GM18951 (cell line): Measurements from ENCODE around the gene GIT1.
"Not testable (repeated sequence)": the region's sequence is repeated elsewhere in the genome, so short reads cannot be mapped to it uniquely, and the experiment has no call there.

Experiments used
- POLR2A ChIP-seq: IDR thresholded peaks from 4 replicates; pipeline ENCODE4 v1.6.1; 2011; ENCODE audit warnings: mild to moderate bottlenecking; ENCODE audit not compliant: insufficient read length, insufficient read depth; ENCODE audit errors: extremely low read depth
- in situ Hi-C: fragments of 300-500 bp; cut with MboI; formaldehyde crosslinking; loops from one replicate; pipeline ENCODE4 v1.12.0; 2022; ENCODE audit warnings: low sequenced_read_pairs, mixed read lengths, inconsistent platforms; ENCODE audit not compliant: unreplicated experiment

Gene GIT1

DNA sequence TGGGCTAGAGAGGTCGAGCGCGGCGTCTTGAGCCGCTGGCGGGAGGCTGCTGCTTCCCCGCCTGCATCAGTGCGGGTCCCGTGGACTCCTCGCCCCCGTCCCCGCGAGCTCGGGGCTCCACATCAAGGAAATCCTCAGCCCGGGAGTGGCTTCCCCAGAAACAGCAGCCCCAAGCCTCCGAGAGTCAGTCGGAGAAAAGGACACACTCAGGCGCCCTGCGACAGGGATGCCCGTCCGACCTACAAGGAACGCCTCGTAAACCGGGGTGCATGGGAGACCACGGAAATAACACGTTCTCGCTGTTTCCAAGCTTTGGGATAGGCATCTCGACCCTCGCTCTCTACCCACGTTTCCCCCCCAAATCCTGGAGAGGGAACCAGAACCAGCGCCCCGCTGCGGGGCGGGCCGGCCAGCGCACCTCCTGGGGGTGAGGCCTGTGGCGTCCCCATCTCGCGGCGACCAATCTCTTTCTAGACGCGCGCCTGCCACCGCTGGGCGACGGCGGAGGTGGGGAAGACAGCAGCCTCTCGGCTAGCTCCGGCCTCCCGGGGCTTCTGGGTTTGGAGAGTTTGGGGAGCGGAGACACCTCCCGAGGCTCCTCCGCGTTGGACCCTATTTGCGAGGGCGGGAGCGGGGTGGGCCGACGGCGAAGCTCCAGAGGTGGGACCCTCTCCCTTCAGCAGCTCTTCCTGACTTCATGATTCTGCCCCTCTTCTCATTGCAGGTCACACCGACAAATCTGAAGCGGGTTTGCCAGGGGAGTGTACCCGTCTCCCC, 21.7 kb downstream of the GIT1 start:
- in situ Hi-C loops: no loop called here
- no peak for TF ChIP-seq POLR2A

DNA sequence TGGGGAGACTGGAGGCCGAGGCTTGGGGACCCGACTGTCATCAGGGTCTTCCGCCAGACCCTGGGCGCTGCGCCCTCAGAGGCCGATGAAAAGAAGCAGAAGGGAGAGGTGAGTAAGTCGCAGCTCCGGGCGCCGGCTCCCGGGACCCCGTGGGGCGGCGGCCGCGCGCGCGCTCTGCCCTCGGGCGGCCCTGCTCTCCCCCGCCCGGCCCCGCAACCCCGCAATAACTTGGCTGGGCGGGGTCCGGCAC, 22.2 kb downstream of the GIT1 start:
- in situ Hi-C loops: no loop called here
- TF ChIP-seq POLR2A: no peak

DNA sequence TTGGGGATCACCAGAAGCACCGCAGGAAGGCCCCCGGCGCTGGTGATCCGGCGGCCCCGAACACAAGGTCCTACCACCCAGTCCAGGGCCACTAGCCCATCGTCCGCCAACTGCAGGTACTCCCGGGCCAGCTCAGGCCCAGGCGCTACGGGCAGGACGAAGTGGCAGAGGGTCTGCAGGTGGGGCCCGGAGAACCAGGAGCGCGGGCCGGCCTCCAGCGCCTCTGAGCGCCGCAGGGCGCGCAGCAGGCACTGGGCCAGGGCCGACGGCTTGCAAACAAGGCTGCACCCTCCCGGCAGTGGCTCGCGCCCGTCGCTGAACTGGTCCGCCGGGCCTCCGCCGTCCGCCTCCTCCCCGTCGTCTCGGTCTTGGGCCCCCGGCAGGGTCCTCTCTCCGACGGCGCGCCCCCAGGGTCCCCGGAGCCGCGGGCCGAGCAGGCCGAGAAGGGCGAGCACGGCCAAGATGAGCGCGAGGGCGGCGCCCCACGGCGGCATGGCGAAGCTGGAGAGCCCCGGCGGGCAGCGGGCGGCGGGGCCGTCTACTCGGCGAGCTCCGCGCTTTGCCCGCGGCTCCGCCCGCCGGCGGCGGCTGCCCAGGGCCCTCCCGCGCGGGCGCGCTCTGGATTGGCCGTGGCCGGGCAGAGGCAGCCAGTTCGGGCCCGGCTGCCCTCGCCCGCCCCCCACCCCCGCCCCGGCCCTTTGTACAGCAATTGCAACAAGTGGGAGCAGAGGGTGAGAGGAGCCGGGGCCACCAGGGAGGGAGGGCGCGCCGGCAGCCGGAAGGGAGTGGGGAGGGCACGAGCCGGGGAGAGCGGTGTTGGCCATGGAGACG, 22.8 kb downstream of the GIT1 start, which contains the start of gene ABHD15:
TSS of gene ABHD15 (minus strand) at position 565 of the 831 bp plus-strand sequence. CDS start at position 494, 71 bp downstream.
- no peak for TF ChIP-seq POLR2A
- in situ Hi-C loops: no loop called here

DNA sequence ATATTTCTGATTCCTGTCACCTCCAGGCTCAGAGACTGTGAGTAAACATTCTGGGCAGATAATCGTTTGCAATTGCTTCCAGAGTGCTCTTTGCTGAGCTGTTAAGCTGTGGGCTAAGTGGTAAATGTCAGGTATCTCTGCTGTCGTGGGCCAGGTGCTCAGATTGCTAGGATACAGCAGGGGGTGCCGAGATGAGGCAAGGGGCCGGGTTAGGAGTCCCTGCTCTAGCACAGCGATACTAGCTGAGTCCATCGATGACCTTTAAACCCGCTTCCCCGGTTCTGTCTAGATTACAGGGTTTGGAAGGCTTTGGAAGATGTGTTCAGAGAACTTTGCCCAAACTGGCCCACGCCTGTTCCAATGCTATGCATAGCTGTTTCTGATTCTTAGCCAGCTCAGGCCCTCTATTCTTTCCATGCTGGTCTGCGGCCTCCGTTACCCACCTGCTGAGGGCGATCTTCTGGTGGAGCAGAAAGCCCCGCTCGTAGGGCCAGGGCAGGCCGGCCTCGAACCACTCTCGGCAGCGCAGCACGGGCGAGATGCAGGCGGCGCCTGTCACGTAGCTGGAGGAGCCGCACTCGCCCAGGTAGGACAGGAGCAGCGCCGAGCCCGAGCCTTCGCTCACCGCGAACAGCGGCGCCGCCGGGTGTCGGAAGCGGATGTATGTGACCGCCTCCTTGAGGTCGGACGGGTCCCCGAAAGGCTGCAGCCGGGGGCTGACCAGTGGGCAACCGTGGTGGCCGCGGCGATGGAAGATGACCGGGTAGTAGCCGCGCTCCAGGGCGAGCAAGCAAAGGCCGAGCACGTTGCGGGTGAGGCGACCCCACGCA, 23.6 kb downstream of the GIT1 start:
- in situ Hi-C loops: no loop called here
- TF ChIP-seq POLR2A: no peak

DNA sequence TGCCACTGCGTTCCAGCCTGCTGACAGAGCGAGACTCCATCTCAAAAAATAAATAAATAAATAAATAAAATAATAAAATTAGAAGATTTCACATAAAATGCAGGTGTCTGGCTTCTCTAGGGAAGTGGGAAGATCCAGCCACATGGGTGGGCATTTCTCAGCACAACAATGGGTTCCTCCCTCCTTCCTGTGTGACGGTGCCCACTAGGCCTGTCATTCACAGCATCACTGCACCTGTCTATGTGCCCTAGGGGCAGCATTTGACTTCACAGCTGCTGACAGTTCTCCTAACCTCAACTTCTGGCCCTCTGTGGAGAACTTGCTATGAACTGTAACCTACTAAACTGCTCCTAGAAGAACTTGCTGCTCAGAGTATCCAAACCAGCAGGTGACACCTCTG, 25.6 kb downstream of the GIT1 start:
- in situ Hi-C loops: no loop called here
- no peak for TF ChIP-seq POLR2A

DNA sequence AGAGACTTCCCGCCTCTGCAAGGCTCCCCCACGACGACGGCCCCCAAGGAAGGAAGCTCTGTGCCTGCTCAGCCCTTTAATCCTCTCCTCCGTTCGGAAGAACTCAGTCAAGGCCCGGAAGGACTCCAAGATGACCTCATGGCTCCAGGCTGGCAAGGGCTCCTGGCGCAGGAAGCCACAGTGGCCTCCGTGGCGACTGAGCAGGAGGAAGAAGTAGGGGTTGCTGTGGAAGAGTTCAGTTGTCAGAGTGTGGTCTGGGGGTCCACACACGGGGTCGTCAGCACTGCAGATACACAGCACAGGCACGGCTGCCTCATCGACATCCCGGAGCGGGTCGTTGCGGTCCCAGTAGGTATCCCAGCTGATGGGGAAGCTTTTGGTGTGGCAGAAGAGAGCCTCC, 26.8 kb downstream of the GIT1 start:
- in situ Hi-C loops: no loop called here
- TF ChIP-seq POLR2A: no peak

DNA sequence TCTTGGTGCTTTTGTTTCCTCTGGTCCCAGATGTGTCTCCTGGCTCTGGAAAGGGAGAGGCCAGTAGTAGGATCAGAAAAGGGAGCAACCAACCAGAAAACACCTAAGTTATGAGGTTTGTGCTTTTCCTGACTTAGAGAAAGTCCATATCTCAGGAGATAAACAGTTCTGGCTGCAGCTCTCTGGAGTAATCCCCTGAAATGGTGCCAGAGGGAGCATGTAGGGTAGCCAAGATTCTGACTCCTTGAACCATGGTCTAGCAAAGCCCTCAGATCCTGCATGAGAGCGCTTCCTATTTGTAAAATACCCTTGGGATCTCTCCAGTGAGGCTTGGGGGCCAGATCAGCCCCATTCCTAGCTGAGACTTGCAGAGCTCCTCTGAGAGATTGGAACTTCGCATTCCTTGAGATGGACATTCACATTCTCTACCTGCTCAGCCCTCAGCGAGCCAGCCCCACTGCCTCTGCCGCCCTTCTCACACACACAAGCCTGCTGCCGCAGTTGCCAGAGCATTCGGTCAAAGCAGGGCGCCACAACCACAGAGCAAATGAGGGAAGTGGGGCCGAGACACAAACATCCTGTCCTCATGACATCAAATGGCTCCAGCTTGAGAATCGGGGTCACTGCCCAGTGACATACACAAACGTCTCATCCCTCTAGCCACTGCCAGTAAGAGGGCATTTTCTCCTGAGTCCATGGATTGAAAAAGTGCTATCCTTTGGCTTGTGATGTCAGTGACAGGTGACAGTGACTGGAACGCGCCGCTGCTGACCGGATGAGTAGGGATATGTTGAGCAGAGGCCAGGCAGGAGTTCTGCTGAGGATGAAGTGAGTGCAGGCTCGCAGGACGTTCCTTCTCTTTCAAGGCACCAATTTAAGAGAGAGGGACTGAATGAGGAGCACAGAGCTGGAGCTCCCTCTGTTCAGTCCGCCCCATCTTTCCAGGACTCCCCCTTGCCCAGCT, 27.6 kb downstream of the GIT1 start:
- TF ChIP-seq POLR2A: no peak
- in situ Hi-C loops: no loop called here

DNA sequence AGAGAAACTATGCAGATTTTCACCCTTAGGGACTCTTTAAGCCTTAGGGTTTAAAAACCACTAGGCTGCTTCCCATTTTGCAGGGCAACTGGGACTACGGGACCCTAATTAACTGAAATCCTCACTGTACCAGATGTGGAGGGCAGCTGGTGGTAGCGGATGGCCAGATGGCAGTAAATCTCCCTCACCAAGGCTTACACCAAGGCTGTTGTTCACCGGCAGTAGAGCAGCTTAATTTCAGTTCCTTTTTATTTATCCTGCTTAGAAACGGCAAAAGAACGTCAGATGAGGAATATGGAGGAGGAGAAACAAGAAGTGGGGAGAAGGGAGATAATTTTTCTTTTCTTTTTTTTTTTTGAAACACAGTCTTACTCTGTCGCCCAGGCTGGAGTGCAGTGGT, 29.1 kb downstream of the GIT1 start:
- TF ChIP-seq POLR2A: no peak
- in situ Hi-C loops: no loop called here

DNA sequence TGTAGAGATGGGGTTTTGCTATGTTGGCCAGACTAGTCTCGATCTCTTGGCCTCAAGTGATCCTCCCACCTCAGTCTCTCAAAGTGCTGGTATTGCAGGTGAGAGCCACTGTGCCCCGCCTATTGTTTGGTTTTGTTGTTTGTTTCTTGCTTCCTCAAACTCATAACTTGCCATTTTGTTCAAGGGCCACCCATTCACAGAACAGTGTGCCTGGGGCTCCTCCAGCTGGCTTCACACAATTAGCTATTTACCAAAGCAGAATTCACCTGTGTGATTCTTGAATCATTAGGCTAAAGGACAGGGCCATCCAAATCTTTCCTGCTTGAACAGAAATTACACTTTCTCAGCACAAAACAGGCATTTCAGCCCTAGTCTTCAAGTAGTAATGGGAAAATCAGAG, 29.8 kb downstream of the GIT1 start:
- no peak for TF ChIP-seq POLR2A
- in situ Hi-C loops: no loop called here

DNA sequence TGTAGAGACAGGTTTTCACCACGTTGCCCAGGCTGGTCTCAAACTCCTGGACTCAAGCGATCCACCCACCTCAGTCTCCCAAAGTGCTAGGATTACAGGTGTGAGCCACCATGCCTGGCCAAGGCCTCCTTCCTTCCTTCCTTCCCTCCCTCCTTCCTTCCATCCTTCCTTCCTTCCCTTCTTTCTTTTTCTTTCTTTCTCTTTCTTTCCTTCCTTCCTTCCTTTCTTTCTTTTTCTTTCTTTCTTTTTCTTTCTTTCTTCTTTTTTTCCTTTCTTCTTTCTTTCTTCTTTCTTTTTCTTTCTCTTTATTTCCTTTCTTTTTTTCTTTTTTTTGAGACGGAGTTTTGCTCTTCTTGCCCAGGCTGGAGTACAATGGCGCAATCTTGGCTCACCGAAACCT, 31.3 kb downstream of the GIT1 start:
- in situ Hi-C loops: not testable (repeated sequence)

DNA sequence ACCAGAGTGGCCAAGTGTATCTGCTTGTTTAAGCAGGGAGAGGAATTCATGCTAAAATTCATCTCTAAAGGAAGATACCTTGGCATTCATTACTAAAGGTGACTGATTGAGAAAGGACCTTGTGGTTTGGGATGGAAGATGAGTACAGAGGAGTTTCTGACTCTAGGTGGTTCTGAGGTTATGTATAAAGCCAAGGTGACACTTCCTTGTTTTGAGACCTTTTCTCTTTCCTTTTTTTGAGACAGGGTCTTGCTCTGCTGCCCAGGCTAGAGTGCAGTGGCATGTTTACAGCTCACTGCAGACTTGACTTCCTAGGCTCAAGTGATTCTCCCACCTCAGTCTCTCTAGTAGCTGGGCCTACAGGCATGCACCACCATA, 31.7 kb downstream of the GIT1 start:
- no peak for TF ChIP-seq POLR2A
- in situ Hi-C loops: no loop called here

DNA sequence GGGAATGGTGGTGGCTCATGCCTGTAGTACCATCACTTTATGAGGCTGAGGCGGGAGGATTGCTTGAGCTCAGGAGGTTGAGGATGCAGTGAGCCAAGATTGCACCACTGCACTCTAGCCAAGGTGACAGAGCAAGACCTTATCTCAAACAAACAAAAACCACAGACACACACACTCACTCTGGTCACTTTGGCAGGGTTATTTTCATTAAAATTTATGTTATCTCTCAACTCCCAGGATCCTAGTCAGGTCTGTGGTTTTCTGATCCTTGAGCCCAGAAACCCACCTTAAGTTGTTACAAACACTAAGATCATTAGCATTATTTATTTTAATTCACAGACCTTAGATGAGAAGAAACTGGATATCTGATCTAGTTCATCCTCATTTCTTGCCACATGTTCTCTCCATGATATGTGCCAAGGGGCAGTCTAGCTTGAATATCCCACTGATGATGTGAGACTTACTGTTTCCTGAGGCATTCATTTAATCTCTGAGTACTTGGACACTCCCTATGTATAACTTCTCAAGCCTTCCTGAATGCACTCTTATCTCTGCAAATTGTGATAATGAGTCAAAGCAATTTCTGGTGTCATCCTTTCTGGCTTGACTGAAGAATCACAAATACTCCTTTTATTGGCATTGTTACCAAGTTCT, 32.2 kb downstream of the GIT1 start:
- in situ Hi-C loops: no loop called here
- TF ChIP-seq POLR2A: no peak

DNA sequence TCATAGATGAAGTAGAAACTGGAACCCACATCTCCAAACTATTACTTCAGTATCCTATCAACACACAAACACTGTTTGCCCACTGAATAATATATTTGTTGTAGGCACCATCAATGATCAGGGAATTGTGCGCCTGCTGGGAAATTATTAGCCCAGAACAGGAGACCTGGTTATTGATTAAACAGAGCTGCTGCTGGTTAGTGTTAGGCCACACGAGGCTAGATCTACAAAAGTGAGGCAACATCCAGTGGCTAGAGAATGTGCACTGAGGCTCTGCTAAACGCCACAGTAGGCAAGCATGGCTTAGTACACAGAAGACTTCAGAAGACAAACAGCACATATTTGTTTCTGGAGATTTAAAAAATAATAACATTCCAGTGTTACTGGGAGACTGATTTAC, 33.6 kb downstream of the GIT1 start:
- TF ChIP-seq POLR2A: no peak
- in situ Hi-C loops: no loop called here
